NCI-H1694 treated with DMSO at 0.1 percent for 48 hours (cell line): ENCODE data around the gene PXDC1.
"Not testable (repeated sequence)": the region's sequence is repeated elsewhere in the genome, so short reads cannot be mapped to it uniquely, and the experiment has no call there.

Experiments used
- DNase-seq: peaks from one replicate; lab custom pipeline; 2025; lab: John Stamatoyannopoulos, UW

The PXDC1 gene

DNA sequence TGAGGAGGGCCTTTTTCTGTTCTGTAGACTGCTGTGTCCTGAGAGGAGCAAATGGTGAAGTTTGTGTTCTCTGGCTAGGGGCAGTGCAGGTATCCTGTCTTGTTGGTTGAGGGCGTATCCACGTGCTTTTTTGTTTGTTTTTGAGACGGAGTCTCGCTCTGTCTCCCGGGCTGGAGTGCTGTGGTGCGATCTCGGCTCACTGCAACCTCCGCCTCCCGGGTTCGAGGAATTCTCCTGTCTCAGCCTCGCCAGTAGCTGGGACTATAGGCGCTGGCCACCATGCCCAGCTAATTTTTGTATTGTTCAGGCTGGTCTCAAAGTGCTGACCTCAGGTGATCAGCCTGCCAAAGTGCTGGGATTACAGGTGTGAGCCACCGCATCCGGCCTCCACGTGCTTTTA, 10.8 kb upstream of the PXDC1 start:
- DNase-seq, result no peak

DNA sequence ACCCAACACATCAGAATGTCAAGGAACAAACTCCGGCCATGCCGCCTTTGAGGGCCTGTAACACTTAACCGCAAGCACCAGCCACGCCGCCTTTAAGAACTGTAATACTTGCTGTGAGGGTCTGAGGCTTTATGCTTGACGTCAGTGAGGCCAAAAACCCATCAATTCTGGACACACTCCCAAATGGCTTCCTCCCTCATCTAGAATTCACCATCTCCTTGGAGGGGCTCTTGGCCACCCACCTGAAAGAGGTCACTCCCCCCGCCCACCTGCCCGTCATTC, 10.4 kb upstream of the PXDC1 start:
- no peak for DNase-seq

DNA sequence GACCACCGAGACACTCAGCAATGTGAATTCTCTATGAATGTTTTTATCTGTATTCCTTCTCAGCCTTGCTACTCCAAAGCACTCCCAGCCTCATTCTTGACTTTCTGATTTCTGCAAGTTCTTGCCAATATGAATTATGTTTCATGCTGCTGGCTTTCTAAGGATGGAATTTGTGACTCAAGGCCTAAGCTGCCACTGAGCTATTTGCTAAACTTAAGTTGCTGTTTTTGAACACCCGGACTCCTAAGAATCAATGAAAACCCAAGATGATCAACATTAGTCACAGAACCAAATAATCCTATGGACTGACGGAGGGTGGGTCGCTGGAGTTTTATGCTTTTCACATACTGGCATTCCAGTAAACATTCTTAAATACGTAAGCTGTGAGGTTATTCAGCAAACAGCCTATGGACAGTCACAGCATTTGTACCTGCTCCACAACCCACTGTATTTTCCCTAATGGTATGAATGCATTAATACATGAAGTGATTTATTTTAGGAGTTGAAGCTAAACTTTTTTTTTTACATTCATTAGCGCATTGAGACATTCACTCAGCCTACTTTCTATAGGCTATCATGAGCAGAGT, 8.2 kb upstream of the PXDC1 start:
- no peak for DNase-seq

GRCh38 chr6:3758842-3759144, 7.3 kb upstream of the PXDC1 start:
- DNase-seq, result no peak

GRCh38 chr6:3757998-3758841, 6.7 kb upstream of the PXDC1 start:
- DNase-seq, result not testable (repeated sequence)

DNA sequence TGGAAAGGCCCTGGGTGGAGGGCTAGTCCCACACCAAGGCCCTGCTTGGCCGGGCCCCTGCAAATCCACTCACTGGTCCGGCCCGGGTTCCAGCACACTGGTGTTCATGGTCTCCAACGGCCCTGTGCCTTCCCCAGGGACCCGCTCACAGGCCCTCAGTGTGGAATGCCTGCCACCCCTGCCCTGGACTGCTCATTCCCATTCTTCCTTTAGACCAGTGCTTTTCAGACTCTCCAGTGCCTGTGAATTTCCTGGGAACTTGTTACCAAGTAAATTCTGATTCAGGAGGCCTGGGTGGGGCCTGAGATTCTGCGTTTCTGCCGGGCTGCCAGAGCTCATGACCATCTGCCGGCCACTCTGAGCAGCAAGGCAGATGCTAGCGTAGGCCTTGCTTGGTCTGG, 5.7 kb upstream of the PXDC1 start:
- DNase-seq, result no peak

DNA sequence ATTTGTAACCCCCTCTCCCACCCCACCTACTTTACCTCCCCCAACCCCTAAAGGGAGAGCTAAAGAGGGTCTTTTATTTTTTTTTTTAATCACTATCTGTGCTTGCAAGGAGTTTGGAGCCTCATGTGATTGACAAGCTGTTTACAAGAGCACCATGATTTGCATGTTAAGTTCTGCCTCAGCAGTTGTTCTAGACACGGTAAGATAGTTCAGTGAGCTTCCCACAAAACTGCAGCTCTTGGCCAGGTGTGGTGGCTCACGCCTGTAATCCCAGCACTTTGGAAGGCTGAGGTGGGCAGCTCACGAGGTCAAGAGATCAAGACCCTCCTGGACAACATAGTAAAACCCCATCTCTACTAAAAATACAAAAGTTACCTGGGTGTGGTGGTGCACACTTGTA, 5.0 kb upstream of the PXDC1 start:
- DNase-seq, result no peak

DNA sequence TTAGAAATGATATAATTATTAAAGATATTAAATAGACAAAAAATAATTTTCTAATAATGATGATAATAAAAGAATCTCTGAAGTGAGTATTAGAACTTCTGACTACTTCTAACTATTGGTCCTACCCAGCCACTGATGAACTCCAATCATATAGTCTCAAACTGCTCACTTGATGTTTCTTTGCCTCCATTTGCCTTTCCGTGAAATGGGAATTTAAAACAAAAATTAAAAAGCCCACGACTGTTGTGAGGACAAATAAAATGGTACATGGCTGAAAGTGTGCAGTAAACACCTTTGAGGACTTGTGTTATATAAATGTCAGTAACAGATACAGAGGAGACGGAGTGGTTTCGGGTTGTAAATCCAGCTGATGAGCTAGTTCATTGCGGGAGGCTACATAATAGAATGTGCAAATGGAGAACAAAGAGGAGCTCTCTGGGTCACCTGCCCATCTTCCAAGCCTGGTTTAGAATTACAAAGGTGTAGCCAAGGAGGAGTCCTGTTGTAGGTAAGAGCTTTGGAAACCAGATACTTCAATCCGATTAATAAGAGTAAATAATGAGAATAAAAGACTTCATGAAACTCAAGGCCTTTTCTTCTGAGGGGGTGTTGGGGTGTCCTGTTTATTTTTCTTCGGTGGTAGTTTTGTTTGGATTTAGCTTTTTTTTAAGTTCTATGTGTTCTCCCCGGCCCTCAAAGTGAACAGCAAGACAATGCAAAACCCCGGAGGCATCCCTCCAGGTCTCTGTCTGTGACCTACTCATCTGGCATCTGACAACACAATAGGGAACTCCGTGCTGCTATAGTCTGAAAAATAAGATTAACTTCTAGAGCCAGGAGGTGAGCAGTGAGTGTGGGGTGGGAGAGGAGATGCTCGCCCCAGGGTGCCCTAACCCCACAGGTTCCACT, 4.4 kb upstream of the PXDC1 start:
- DNase-seq, result no peak

- no peak for DNase-seq
These were observed 3.3 kb upstream of the PXDC1 start for GRCh38 chr6:3754776-3755175.

GRCh38 chr6:3754032-3754725, 2.7 kb upstream of the PXDC1 start:
- not testable (repeated sequence) for DNase-seq

GRCh38 chr6:3753228-3753835, 1.8 kb upstream of the PXDC1 start:
- DNase-seq, result no peak

DNA sequence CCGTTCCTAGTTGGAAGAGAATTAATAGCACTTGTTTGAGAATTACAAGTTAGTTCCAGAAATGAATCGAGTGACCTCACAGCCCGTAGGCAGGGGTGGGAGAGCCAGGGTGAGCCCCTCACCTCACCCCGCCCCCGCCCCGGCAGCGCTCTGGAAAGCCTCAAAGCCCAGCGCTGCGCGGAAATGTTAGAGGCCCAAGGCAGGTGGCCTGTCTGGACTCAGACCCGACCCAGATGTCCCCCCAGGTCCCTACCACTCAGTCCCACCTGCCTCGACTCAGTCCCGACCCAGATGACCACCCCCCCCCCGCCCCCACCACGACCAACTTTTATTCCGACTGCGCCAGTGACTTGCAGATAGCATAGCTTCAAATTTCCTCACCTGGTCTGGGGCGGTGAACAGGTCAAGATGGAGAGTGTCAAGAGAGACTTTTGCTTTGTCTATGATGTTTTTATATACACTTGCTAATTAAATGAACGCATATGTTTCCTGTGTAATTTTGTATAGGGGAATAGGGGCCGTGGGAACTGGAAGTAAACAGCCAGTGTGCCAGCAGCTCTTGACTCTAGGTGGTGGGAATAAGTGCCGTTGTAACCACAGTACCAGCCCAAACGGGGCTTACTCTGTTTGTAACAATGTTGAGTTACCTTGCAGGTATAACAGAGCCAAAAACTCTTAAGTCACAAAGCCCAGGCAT, 1.2 kb upstream of the PXDC1 start:
- DNase-seq, result no peak

- peak; percentile 43 for DNase-seq
These were observed 417 bp upstream of the PXDC1 start for GRCh38 chr6:3751730-3752530.

DNA sequence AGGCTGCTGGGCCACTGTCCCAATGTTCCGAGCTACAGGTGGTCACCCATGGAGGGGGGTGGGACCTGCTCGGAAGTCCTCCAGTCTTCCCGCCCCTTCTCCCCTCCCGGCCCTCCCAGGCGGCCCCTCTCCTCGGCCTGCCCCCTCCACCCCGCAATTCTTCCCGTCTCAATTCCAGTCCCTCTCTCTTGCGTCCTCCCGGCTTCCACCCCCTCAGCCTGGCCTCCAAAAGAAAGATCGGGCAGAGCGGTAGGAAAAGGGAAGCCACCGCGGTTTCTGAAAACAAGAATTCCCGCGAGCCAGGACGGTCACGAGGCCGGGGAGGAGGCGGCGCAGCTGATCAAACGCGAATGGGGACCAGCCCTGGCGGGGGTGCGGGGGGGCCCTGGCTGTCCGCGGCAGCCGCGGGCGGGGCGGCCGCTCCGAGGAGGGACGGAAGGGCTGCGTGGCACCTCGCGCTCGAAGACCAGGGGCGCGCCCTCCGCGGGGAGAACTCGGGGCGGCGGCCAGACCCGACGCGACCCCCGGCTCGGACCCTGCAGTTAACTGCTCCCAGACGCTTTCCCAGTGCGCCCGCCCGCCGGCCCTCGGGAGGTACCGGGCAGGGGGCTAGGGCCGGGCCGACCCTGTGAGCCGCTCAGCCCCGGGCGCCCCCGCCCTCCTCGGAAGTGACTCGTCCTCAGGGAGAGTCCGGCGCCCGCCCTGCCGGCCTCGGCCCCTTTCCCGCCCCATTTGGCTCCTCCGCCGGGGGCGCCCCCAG, 1.0 kb downstream of the PXDC1 start:
- no peak for DNase-seq

DNA sequence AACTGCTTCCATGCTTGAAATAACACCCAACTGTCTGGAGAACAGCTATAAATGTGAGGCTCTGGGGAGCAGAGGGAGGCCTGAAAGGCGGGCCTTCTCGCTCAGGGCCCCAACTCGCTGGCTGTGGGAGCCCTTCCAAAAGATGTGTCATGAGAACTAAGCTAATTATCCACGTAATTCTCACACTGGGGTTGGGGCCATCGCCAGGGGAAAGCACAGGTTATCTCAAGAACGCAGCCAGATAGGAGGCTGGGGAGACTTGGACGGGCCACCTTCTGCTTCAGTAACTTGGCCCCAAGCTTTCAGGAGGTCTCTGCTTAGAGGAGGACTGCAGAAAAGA, 1.6 kb downstream of the PXDC1 start:
- DNase-seq, result no peak

GRCh38 chr6:3749067-3749841, 2.3 kb downstream of the PXDC1 start:
- DNase-seq, result no peak

- peak; percentile 30 for DNase-seq
These were observed 3.1 kb downstream of the PXDC1 start for GRCh38 chr6:3748208-3749066.

DNA sequence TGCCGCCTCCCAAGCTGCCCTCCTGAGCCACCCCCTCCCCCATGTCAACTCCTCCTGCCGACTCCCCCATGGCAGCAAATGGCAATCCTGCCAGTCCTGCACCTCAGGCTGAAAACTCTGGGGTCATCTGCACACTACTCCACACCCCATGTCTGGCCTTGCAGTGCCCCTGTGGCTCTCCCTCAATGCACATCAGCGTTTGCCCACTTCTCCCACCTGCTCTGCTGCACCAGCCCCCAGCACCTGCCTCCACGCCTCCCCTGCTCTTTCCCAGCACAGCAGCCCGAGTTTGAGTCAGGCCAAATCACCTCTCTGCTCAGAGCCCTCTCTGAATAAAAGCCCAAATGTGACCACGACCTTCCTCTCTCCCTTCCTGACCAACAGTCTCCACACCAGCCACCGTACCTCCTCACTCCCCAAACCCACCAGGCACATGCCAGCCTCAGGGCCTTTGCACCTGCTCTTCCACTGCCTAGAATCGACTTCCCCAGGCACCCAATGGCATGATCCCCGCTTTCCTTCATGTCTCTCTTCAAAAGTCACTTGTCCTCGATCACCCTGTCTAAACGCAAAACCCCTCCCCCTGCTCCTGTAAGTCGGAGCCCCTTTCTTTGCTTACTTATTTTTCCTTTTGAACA, 4.3 kb downstream of the PXDC1 start:
- no peak for DNase-seq
